GM18519 (cell line): ENCODE results near the gene LIMCH1.
"Not testable (repeated sequence)": the region's sequence is repeated elsewhere in the genome, so short reads cannot be mapped to it uniquely, and the experiment has no call there.

ENCODE experiments used
- ATAC-seq: cut with Tn5 transposase; IDR thresholded peaks from one replicate; pipeline ENCODE4 v1.9.1; 2021; ENCODE audit warnings: mild to moderate bottlenecking, moderate library complexity; ENCODE audit not compliant: unreplicated experiment, low FRiP score

The LIMCH1 gene

DNA sequence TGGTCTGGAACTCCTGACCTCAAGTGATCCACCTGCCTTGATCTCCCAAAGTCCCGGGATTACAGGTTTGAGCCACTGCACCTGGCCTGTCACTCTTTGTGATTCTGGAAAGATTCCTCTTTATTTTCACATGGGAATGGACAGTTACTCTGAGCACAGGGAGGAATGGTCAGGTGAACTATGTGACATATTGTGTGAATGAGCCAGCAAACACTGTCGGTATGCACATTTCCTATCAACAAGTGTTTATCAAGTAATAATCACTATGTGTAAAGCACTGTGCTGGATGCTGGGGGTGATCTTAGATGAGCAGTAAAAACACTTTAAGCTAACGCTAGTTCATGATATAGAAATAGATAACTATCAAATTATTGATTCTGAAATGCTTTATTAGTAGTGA lies 97.5 kb downstream of the LIMCH1 start:
- ATAC-seq: no peak

DNA sequence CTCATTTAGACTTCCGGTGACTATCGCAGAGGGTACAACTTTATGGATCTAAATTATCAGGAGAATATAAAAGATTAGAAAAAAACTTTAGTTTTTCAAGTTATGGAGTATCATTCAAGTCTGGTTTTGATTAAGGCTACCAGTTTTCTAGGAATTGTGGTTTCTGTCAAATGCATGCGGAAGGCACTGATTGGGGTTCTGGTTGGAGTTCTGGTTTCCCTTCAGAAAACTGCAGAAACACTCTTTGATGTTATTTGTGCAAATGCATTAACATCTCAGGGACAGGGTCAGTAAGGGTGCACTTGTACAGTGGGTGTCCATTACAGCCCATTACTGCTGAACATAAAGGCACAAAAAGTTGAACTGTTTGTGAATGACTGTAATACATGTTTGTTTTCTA lies 100.2 kb downstream of the LIMCH1 start:
- no peak for ATAC-seq

DNA sequence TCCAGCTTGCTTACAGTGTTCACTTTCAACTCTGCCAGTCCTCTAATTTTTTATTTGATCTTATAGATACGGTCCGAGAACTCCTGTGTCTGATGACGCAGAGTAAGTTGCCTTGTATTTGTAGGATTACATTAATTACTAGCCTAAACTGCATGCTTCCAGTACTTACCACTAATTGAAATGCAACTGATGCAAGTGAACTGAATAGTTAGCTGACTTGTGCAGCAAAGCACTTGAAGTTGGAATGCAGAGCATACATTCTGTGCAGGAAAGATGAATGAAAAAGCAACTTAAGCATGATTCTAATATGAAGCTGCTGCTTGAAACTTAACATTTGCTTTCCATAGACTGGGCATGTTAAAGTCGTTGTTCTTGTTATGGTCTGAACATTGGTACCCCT lies 100.9 kb downstream of the LIMCH1 start:
- ATAC-seq: no peak

GRCh38 chr4:41639291-41639690 lies 101.3 kb downstream of the LIMCH1 start:
- no peak for ATAC-seq

DNA sequence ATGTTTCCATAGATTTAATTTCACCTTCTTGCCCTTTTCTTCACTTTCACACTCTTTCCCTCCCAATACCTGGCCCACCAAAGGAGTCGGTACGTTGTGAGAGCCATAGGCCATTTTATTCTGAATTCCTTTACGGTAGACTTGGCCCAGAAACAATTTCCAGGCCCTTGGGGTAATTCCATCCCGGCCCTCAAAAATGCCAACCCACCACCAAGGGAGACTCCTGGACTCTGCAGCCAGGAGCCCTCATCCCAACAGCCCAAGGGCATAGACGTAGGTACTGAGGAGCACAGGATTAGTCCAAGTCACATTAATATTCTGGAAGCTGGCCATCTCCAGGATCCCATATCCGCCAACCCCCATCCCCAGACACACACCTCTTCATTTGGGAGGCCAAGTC lies 102.9 kb downstream of the LIMCH1 start:
- ATAC-seq: no peak

- not testable (repeated sequence) for ATAC-seq
These were observed 104.8 kb downstream of the LIMCH1 start for GRCh38 chr4:41642746-41643145.

DNA sequence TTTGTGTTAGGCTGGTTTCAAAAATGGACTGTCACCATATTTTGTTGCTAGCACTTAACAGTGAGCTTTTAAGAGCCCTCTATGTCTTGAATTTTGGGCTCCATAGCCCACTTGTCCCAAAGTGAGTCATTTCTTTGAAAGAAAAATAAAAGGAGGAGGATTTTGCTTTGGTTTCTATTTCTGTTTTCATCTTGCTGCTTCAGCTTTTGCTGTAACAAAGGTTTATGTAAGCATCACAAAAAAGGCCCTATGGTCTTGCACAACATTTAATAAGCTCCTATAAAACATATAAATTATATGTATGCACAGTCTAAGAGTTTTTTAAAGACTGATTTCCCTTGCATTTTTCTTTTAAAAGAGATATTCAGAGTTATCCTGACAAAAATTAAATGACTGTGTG lies 105.4 kb downstream of the LIMCH1 start:
- ATAC-seq: no peak

DNA sequence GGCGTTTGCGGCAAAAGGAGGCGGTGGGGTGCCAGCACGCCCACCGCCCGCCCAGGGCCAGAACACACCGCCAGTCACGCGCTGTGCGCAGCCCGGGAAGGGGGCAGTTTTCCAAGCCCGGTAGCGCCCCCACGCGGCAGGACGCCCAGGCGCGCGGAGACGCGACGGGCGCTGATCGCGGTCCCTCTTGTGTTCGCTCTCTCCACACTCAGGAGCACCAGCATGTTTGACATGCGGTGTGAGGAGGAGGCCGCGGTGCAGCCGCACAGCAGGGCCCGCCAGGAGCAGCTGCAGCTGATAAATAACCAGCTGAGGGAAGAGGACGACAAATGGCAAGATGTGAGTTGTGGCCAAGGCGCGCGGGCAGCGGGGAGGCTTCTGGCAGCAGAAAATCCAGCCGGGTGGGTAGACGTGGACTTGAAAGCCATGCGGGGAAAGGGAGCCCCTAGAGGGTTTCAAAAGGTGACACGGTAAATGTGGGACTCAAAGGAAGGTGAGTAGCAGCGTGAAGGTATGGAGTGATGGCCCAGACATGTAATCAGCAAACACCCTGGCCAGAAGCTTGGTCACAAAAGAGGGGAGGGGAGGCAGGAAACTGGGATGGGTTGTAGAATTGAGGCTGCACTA lies 106.4 kb downstream of the LIMCH1 start:
- ATAC-seq: no peak

- ATAC-seq: no peak
These were observed 106.9 kb downstream of the LIMCH1 start for GRCh38 chr4:41644915-41645295.

- ATAC-seq: no peak
These were observed 107.9 kb downstream of the LIMCH1 start for GRCh38 chr4:41645728-41646390.

GRCh38 chr4:41646862-41647261 lies 108.9 kb downstream of the LIMCH1 start:
- no peak for ATAC-seq

DNA sequence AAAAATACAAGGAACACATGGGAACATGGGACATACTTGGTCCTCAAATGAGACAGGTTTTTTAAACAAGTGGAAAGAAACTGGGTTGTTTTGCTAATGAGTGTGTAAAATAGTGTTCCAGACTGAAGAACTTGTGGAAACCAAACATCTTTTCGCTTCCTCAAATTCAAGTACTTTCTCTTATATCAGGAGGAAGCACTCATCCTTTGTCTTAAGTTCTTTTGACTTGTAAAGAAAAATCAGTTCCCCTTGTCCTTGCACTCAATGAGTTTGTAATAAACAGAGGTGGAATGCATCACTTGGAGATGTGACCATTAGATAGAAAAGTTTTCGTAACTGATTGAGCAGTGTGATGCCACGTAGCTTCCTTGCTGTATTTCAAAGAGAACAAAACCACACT lies 109.4 kb downstream of the LIMCH1 start:
- ATAC-seq: peak; percentile 34

GRCh38 chr4:41651150-41651549 lies 113.2 kb downstream of the LIMCH1 start:
- ATAC-seq: not testable (repeated sequence)

GRCh38 chr4:41652971-41653370 lies 115.0 kb downstream of the LIMCH1 start:
- no peak for ATAC-seq

- no peak for ATAC-seq
These were observed 115.6 kb downstream of the LIMCH1 start for GRCh38 chr4:41653523-41653922.

GRCh38 chr4:41655177-41655576 lies 117.2 kb downstream of the LIMCH1 start:
- ATAC-seq: no peak

DNA sequence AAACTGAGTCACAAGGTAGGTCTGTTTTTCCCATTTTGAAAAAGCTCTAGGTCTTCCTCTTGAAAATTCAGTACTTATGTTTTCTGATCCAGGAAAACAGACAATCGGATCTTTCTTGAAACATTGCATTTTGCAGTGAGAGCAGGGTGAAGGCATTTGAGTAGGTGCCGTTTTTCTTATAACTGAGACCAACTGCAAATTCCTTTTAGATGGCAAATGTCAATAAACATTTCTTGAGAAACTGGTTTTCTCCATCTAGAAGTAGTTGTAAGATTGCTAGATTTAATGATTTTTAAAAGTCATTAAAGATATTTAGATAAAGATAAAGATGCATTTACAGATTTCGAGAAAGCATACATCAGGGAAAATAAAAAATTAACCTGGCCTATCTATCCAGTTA lies 118.1 kb downstream of the LIMCH1 start:
- no peak for ATAC-seq

GRCh38 chr4:41656572-41657520 lies 118.9 kb downstream of the LIMCH1 start:
- no peak for ATAC-seq

- no peak for ATAC-seq
These were observed 119.6 kb downstream of the LIMCH1 start for GRCh38 chr4:41657561-41657960.

DNA sequence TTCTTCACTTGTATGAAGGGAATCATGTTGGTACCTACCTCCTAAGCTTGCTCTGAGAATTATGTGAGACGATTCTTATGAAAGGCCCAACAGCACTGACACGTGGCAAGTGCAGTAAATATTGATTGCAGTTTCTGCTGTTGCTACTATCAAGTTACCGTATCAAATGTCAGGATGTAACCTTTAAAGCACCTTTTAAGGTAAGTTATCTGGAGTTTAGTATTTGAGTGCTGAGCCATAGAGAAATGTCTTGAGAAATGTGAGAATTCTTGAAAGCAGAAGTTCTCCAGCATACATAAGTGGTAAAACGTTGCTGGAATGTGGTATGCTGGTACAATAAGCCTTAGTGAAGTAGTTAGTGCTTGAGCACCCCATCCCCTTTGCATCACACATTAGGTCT lies 120.2 kb downstream of the LIMCH1 start:
- no peak for ATAC-seq

GRCh38 chr4:41660352-41660751 lies 122.4 kb downstream of the LIMCH1 start:
- ATAC-seq: no peak
